HUES6 (cell line): ENCODE measurements around the gene ACAP3.

Experiments
- H3K27ac ChIP-seq: 2 replicates; pipeline ENCODE4 v1.7.0; 2013; ENCODE audit warnings: low read depth, mild to moderate bottlenecking, low read length, inconsistent platforms
- H3K27me3 ChIP-seq: 2 replicates; pipeline ENCODE4 v1.6.1; 2013; ENCODE audit warnings: low read length; ENCODE audit not compliant: control insufficient read depth, insufficient read depth
- H3K36me3 ChIP-seq: 2 replicates; pipeline ENCODE4 v1.6.1; 2013; ENCODE audit warnings: low read length; ENCODE audit not compliant: control insufficient read depth, insufficient read depth
- H3K4me1 ChIP-seq: 2 replicates; pipeline ENCODE4 v1.6.1; 2013; ENCODE audit warnings: low read length; ENCODE audit not compliant: control insufficient read depth, insufficient read depth
- H3K4me3 ChIP-seq: 2 replicates; pipeline ENCODE4 v1.5.1; 2013; ENCODE audit warnings: low read depth, low read length
- H3K9ac ChIP-seq: one replicate; pipeline ENCODE4 v1.6.1; 2013; ENCODE audit warnings: mild to moderate bottlenecking, low read length
- H3K9me3 ChIP-seq: 2 replicates; pipeline ENCODE4 v1.6.1; 2013; ENCODE audit warnings: low read depth, low read length; ENCODE audit not compliant: control insufficient read depth, insufficient read depth

ACAP3 gene

GRCh38 chr1:1295154-1295923, 12.4 kb downstream of the ACAP3 start:
- no peak overlapping the region for H3K9ac ChIP-seq
- H3K27ac ChIP-seq = no peak overlapping the region
- H3K4me1 ChIP-seq = peaks cover 5% of the 10 kb centered on the region; the same call in 1 of the 2 replicates
- H3K36me3 ChIP-seq = peaks cover 12% of the 10 kb centered on the region
- H3K4me3 ChIP-seq = no peak overlapping the region
- no peaks in the 10 kb centered on the region for H3K9me3 ChIP-seq
- H3K27me3 ChIP-seq = no peaks in the 10 kb centered on the region; the same call in 1 of the 2 replicates

- Histone ChIP-seq H3K4me3 (peak overlapping the region; percentile 57), H3K4me1 (peaks cover 5% of the 10 kb centered on the region; the same call in 1 of the 2 replicates), H3K36me3 (peaks cover 12% of the 10 kb centered on the region), H3K27ac (no peak overlapping the region), H3K9ac (no peak overlapping the region), H3K27me3 (no peaks in the 10 kb centered on the region; the same call in 1 of the 2 replicates), H3K9me3 (no peaks in the 10 kb centered on the region)
Measured at GRCh38 chr1:1294250-1294890, 13.4 kb downstream of the ACAP3 start.

GRCh38 chr1:1293263-1294249, 14.2 kb downstream of the ACAP3 start:
- no peak overlapping the region for H3K27ac ChIP-seq
- peak overlapping the region; percentile 57 for H3K4me3 ChIP-seq
- H3K9ac ChIP-seq = no peak overlapping the region

DNA sequence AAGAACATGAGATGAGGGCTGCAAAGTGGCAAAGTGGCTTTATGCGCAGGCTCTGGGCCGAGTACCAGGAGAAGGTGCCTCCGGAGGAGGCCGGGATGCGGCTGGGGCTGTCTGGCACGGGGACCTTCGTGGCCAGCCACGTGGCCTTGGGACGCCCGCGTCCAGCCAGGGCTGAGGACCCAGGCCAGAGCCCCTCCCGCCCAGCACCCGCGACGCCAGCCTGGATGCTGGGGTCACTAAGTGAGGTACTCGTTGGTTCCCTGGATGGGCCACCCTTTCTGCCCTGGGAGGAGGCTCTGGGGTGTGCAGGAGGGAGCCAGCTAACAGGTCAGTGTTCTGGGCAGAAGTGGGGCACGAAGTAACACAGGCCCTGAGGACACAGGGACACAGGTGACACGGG, 14.9 kb downstream of the ACAP3 start:
- Histone ChIP-seq H3K27me3 (no peaks in the 10 kb centered on the region; the same call in 1 of the 2 replicates), H3K4me3 (no peak overlapping the region), H3K9ac (no peak overlapping the region), H3K36me3 (peaks cover 10% of the 10 kb centered on the region), H3K4me1 (0 out of 2 replicates have a peak, but pooled peaks cover 5% of the 10 kb centered on the region), H3K9me3 (peaks cover 4% of the 10 kb centered on the region), H3K27ac (no peak overlapping the region)

More at GRCh38 chr1:1293263-1294249, 14.2 kb downstream of the ACAP3 start:
- Histone ChIP-seq H3K9me3 (peaks cover under 1% of the 10 kb centered on the region), H3K4me1 (0 out of 2 replicates have a peak, but pooled peaks cover 5% of the 10 kb centered on the region), H3K36me3 (peaks cover 12% of the 10 kb centered on the region), H3K27me3 (no peaks in the 10 kb centered on the region; the same call in 1 of the 2 replicates)

DNA sequence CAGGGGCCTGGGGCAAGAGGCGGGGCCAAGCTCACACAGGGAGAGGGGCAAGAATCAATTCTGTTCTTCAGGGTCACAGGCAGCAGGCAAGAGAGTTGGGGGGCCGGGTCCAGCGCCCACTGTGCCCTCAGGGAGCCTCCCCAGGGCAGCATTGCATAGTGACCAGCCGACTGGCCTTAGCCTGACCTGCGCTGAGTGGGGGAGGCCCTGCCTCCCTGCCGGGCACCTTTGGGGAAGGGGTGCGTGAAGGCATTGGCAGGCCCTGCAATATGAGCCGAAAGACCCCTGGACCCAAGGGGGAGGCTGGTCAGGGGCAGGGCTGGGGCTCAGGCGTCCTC, 15.3 kb downstream of the ACAP3 start:
- Histone ChIP-seq H3K27ac (no peak overlapping the region), H3K36me3 (peaks cover 7% of the 10 kb centered on the region; the same call in 1 of the 2 replicates), H3K9ac (no peak overlapping the region), H3K9me3 (peaks cover 4% of the 10 kb centered on the region), H3K4me3 (no peak overlapping the region), H3K27me3 (no peaks in the 10 kb centered on the region; the same call in 1 of the 2 replicates), H3K4me1 (0 out of 2 replicates have a peak, but pooled peaks cover 5% of the 10 kb centered on the region)

- Histone ChIP-seq H3K27me3 (no peaks in the 10 kb centered on the region; the same call in 1 of the 2 replicates), H3K27ac (no peak overlapping the region), H3K4me1 (0 out of 2 replicates have a peak, but pooled peaks cover 5% of the 10 kb centered on the region), H3K9ac (no peak overlapping the region), H3K9me3 (peaks cover 4% of the 10 kb centered on the region), H3K36me3 (peaks cover 6% of the 10 kb centered on the region; the same call in 1 of the 2 replicates), H3K4me3 (no peak overlapping the region)
Measured at GRCh38 chr1:1291548-1292441, 15.9 kb downstream of the ACAP3 start.

GRCh38 chr1:1291023-1291528, 16.7 kb downstream of the ACAP3 start:
- Histone ChIP-seq H3K36me3 (0 out of 2 replicates have a peak, but pooled peaks cover 4% of the 10 kb centered on the region), H3K9me3 (peaks cover 4% of the 10 kb centered on the region), H3K4me1 (0 out of 2 replicates have a peak, but pooled peaks cover 5% of the 10 kb centered on the region), H3K4me3 (no peak overlapping the region), H3K9ac (no peak overlapping the region), H3K27me3 (no peaks in the 10 kb centered on the region; the same call in 1 of the 2 replicates), H3K27ac (no peak overlapping the region)

- Histone ChIP-seq H3K9ac (no peak overlapping the region), H3K27me3 (no peaks in the 10 kb centered on the region; the same call in 1 of the 2 replicates), H3K9me3 (peaks cover 4% of the 10 kb centered on the region), H3K4me1 (0 out of 2 replicates have a peak, but pooled peaks cover 5% of the 10 kb centered on the region), H3K4me3 (no peak overlapping the region), H3K27ac (no peak overlapping the region), H3K36me3 (no peaks in the 10 kb centered on the region)
Measured at GRCh38 chr1:1290238-1290731, 17.4 kb downstream of the ACAP3 start.

DNA sequence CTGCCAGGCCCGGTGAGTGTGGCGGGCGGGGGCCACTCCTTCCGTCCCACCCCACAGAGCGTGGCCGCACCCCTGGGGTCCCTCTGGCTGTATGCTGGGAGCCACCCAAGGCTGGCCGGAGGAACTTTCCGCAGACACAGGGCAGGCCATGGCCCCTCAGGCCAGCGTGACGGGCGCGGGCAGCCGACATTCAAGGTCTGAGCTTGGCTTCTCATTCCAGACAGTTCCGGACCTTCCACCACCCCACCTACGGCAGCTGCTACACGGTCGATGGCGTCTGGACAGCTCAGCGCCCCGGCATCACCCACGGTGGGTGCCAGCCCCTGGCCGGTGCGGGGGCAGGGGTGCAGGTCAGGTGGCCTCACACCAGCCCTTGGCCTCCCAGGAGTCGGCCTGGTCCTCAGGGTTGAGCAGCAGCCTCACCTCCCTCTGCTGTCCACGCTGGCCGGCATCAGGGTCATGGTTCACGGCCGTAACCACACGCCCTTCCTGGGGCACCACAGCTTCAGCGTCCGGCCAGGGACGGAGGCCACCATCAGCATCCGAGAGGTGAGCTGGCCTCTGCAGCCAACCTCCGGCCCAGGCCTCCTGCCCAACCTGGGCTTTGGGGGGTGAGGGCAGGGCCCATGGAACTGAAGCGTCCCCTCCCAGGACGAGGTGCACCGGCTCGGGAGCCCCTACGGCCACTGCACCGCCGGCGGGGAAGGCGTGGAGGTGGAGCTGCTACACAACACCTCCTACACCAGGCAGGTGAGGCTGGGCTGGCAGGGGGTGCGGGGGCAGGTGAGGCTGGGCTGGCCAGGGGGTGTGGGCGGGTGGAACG, 20.2 kb downstream of the ACAP3 start:
- Histone ChIP-seq H3K9me3 (peaks cover 4% of the 10 kb centered on the region), H3K4me1 (0 out of 2 replicates have a peak, but pooled peaks cover 5% of the 10 kb centered on the region), H3K36me3 (no peaks in the 10 kb centered on the region), H3K27ac (no peak overlapping the region), H3K9ac (no peak overlapping the region), H3K27me3 (no peaks in the 10 kb centered on the region; the same call in 1 of the 2 replicates), H3K4me3 (no peak overlapping the region)
